ENCODE data around the gene CLNK.

CLNK gene

GRCh38 chr4:10569491-10569890 is 115.1 kb downstream of the CLNK start:
- Histone ChIP-seq H3K4me1 (no peaks in the 10 kb centered on the region), H3K9me3 (replicated peaks in 1 of 11) (peaks cover 0 to 8% (median 0%) of the 10 kb centered on the region in 11 experiments; a peak in 2 of 22 replicates), H3K9ac (no peak overlapping the region), H3K4me3 (no peak overlapping the region), H3K27me3 (no peaks in the 10 kb centered on the region), H3K4me2 (no peak overlapping the region), H3K27ac (no peak overlapping the region), H4K20me1 (no peaks in the 10 kb centered on the region), H3K36me3 (no peaks in the 10 kb centered on the region)
- no peak for TF ChIP-seq Cebpa-rat (IDR thresholded peaks at IDR 0.05)

GRCh38 chr4:10567766-10568165 is 116.8 kb downstream of the CLNK start:
- no peaks in the 10 kb centered on the region for H3K36me3 ChIP-seq
- H4K20me1 ChIP-seq = no peaks in the 10 kb centered on the region
- peaks cover 0 to 8% (median 0%) of the 10 kb centered on the region in 11 experiments; a peak in 2 of 22 replicates for H3K9me3 ChIP-seq (replicated peaks in 1 of 11)

GRCh38 chr4:10565166-10565780 is 119.3 kb downstream of the CLNK start:
- Histone ChIP-seq H3K4me1 (peaks cover 0 to 29% (median 17%) of the 10 kb centered on the region in 10 experiments; a peak in 15 of 20 replicates), H4K20me1 (no peaks in the 10 kb centered on the region), H3K36me3 (no peaks in the 10 kb centered on the region), H3K27ac (no peak overlapping the region), H3K4me3 (no peak overlapping the region), H3K9ac (no peak overlapping the region), H3K9me3 (replicated peaks in 1 of 11) (peaks cover 0 to 8% (median 0%) of the 10 kb centered on the region in 11 experiments; a peak in 2 of 22 replicates), H3K4me2 (no peak overlapping the region), H3K27me3 (no peaks in the 10 kb centered on the region)
- no peak for TF ChIP-seq Cebpa-rat (IDR thresholded peaks at IDR 0.05)

More at GRCh38 chr4:10567766-10568165, 116.8 kb downstream of the CLNK start:
- Histone ChIP-seq H3K27ac (no peak overlapping the region), H3K27me3 (no peaks in the 10 kb centered on the region), H3K4me1 (peaks cover 0 to 4% (median under 1%) of the 10 kb centered on the region in 10 experiments; a peak in 4 of 20 replicates), H3K4me2 (no peak overlapping the region), H3K4me3 (no peak overlapping the region), H3K9ac (no peak overlapping the region)
- no peak for TF ChIP-seq Cebpa-rat (IDR thresholded peaks at IDR 0.05)

- H3K27me3 ChIP-seq = no peaks in the 10 kb centered on the region
- no peak overlapping the region for H3K4me3 ChIP-seq
- H3K4me2 ChIP-seq = peak overlapping the region in 2 of 11 experiments; percentile 12 to 21; a peak in 2 of 22 replicates
- peaks cover 17 to 42% (median 21%) of the 10 kb centered on the region in 10 experiments for H3K4me1 ChIP-seq
- no peaks in the 10 kb centered on the region for H3K36me3 ChIP-seq
- peaks cover 0 to 10% (median 0%) of the 10 kb centered on the region in 11 experiments; a peak in 3 of 22 replicates for H3K9me3 ChIP-seq (replicated peaks in 1 of 11)
- no peak overlapping the region for H3K9ac ChIP-seq
- H4K20me1 ChIP-seq = no peaks in the 10 kb centered on the region
- no peak overlapping the region for H3K27ac ChIP-seq
- no peak for TF ChIP-seq Cebpa-rat (IDR thresholded peaks at IDR 0.05)
Observed at GRCh38 chr4:10554694-10555093, 129.9 kb downstream of the CLNK start.

- Histone ChIP-seq H3K4me1 (peaks cover 17 to 37% (median 21%) of the 10 kb centered on the region in 10 experiments), H3K36me3 (no peaks in the 10 kb centered on the region), H3K4me2 (peak overlapping the region in 4 of 11 experiments; percentile 2 to 71 (median 65); a peak in 5 of 22 replicates), H4K20me1 (no peaks in the 10 kb centered on the region), H3K9me3 (replicated peaks in 1 of 11) (peaks cover 0 to 6% (median 0%) of the 10 kb centered on the region in 11 experiments; a peak in 3 of 22 replicates), H3K27me3 (no peaks in the 10 kb centered on the region), H3K9ac (no peak overlapping the region), H3K4me3 (no peak overlapping the region), H3K27ac (no peak overlapping the region)
- TF ChIP-seq Cebpa-rat (IDR thresholded peaks at IDR 0.05) = no peak
Observed at GRCh38 chr4:10554121-10554520, 130.4 kb downstream of the CLNK start.

GRCh38 chr4:10552591-10553280 is 131.8 kb downstream of the CLNK start:
- Histone ChIP-seq H3K9me3 (replicated peaks in 1 of 11) (no peaks in the 10 kb centered on the region; a peak in 3 of 22 replicates), H4K20me1 (no peaks in the 10 kb centered on the region), H3K27me3 (no peaks in the 10 kb centered on the region), H3K9ac (0 out of 22 replicates have a peak overlapping the region, but pooled peaks of 1 of the 11 experiments have one; percentile 18), H3K27ac (no peak overlapping the region), H3K4me3 (no peak overlapping the region), H3K36me3 (no peaks in the 10 kb centered on the region), H3K4me1 (peaks cover 17 to 37% (median 21%) of the 10 kb centered on the region in 10 experiments), H3K4me2 (peak overlapping the region; percentile 17 to 71 (median 59); a peak in 19 of 22 replicates)
- TF ChIP-seq Cebpa-rat (IDR thresholded peaks at IDR 0.05) = no peak

GRCh38 chr4:10535912-10536311 is 148.7 kb downstream of the CLNK start:
- Histone ChIP-seq H3K9me3 (replicated peaks in 1 of 11) (no peaks in the 10 kb centered on the region), H3K4me1 (no peaks in the 10 kb centered on the region), H3K27ac (no peak overlapping the region), H4K20me1 (no peaks in the 10 kb centered on the region), H3K9ac (no peak overlapping the region), H3K36me3 (no peaks in the 10 kb centered on the region), H3K27me3 (no peaks in the 10 kb centered on the region), H3K4me2 (no peak overlapping the region), H3K4me3 (no peak overlapping the region)
- no peak for TF ChIP-seq Cebpa-rat (IDR thresholded peaks at IDR 0.05)

- Histone ChIP-seq H3K27ac (no peak overlapping the region), H4K20me1 (no peaks in the 10 kb centered on the region), H3K4me3 (no peak overlapping the region), H3K4me1 (no peaks in the 10 kb centered on the region), H3K9ac (no peak overlapping the region), H3K36me3 (no peaks in the 10 kb centered on the region), H3K9me3 (replicated peaks in 1 of 11) (no peaks in the 10 kb centered on the region), H3K27me3 (no peaks in the 10 kb centered on the region), H3K4me2 (peak overlapping the region in 1 of 11 experiments; percentile 14; a peak in 1 of 22 replicates)
- TF ChIP-seq Cebpa-rat (IDR thresholded peaks at IDR 0.05) = no peak
Observed at GRCh38 chr4:10534820-10535219, 149.7 kb downstream of the CLNK start.

- Histone ChIP-seq H3K27ac (no peak overlapping the region), H3K36me3 (no peaks in the 10 kb centered on the region)
- no peak for TF ChIP-seq Cebpa-rat (IDR thresholded peaks at IDR 0.05)
Observed at GRCh38 chr4:10532155-10532554, 152.4 kb downstream of the CLNK start.

More at GRCh38 chr4:10532155-10532554, 152.4 kb downstream of the CLNK start:
- no peaks in the 10 kb centered on the region for H4K20me1 ChIP-seq
- H3K27me3 ChIP-seq = no peaks in the 10 kb centered on the region
- H3K4me3 ChIP-seq = no peak overlapping the region
- no peak overlapping the region for H3K4me2 ChIP-seq
- no peaks in the 10 kb centered on the region for H3K4me1 ChIP-seq
- H3K9me3 ChIP-seq (replicated peaks in 1 of 11) = no peaks in the 10 kb centered on the region
- no peak overlapping the region for H3K9ac ChIP-seq

All from BLaER1 treated with 17β-estradiol and CSF1 and Interleukin-3, amounts not matched to agents 10 nM and 100 nM (cell line).